ENCODE results near the gene ENDOV. TPM values are rescaled to one million over a fixed set of nuclear protein-coding genes. Genes with fewer than 3 reads are reported as not detected.
A peak's percentile ranks its signal among the peaks of the same experiment; 100 is the strongest.

ENDOV gene
- total and polyA plus RNA-seq, 8 donors, result 18.8 to 49.9 (median 40.6) TPM

DNA sequence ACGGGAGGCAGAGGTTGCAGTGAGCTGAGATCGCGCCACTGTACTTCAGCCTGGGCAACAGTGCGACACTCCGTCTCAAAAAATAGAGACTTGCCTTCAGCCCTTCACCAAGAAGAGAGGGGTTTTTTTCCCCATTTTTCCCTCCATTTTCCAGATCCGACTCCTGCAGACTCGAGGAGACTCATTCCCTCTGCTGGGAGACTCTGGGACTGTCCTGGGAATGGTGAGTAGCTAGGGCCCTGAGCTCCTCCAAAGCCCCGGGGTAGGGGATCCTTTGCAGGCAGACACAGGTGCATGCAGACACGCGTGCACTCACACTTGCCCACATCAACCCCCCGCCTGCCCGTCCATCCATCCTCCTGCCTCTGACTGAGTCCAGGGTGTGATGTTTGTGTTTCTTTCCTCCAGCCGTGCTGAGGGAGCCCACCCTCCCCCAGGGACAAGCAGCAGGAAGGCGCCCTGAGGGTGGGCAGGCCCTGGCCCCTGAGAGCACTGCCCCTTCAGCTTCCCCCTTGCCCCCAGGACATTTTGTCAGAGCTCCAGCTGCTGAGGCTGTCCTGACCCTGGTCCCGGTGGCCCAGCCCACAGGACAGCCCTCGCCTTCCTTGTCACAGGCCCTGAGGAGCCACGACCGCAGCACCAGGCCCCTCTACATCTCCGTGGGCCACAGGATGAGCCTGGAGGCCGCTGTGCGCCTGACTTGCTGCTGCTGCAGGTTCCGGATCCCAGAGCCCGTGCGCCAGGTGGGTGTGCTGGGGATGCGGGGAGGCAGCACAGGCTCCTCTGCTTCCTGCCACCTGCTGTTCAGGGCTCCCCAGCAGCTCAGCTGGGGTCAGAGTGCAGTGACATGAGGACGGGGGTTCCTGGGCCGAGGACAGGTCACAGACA lies 10.2 kb downstream of the ENDOV start:
- TF ChIP-seq, protein P1, sequence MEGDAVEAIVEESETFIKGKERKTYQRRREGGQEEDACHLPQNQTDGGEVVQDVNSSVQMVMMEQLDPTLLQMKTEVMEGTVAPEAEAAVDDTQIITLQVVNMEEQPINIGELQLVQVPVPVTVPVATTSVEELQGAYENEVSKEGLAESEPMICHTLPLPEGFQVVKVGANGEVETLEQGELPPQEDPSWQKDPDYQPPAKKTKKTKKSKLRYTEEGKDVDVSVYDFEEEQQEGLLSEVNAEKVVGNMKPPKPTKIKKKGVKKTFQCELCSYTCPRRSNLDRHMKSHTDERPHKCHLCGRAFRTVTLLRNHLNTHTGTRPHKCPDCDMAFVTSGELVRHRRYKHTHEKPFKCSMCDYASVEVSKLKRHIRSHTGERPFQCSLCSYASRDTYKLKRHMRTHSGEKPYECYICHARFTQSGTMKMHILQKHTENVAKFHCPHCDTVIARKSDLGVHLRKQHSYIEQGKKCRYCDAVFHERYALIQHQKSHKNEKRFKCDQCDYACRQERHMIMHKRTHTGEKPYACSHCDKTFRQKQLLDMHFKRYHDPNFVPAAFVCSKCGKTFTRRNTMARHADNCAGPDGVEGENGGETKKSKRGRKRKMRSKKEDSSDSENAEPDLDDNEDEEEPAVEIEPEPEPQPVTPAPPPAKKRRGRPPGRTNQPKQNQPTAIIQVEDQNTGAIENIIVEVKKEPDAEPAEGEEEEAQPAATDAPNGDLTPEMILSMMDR (IDR thresholded peaks at IDR 0.05), result no peak
- ATAC-seq (no peak), DNase-seq (peak in 1 of 4 donors; percentile 64)
- Histone ChIP-seq H3K36me3 (peaks cover 0 to 6% of the 10 kb centered on the region in 2 donors), H3K27me3 (no peaks in the 10 kb centered on the region), H3K4me1 (peaks cover 0 to 12% of the 10 kb centered on the region in 2 donors), H3K4me3 (no peak overlapping the region), H3K9me3 (no peaks in the 10 kb centered on the region), H3K27ac (no peak overlapping the region)
- intact Hi-C loops (cut with DNase I), result loop anchor here in 1 of 2 donors (5.0 to 10.0 kb wide), 2 partner anchors 150 to 557 kb away; no protein-coding TSS in a partner anchor

GRCh38 chr17:80425835-80426426 lies 11.0 kb downstream of the ENDOV start:
- H3K36me3 ChIP-seq, result peaks cover 0 to 6% of the 10 kb centered on the region in 2 donors
- H3K27ac ChIP-seq, result no peak overlapping the region
- DNase-seq, result peak in 1 of 4 donors; percentile 49
- H3K27me3 ChIP-seq, result no peaks in the 10 kb centered on the region
- H3K9me3 ChIP-seq, result no peaks in the 10 kb centered on the region
- no peak for ATAC-seq
- H3K4me1 ChIP-seq, result peaks cover 0 to 12% of the 10 kb centered on the region in 2 donors
- no peak overlapping the region for H3K4me3 ChIP-seq
- intact Hi-C loops (cut with DNase I), result loop anchor here in 1 of 2 donors (5.0 to 10.0 kb wide), 2 partner anchors 149 to 556 kb away; no protein-coding TSS in a partner anchor
- TF ChIP-seq, protein P1 (IDR thresholded peaks at IDR 0.05), result no peak

- intact Hi-C loops (cut with DNase I), result loop anchor here in 1 of 2 donors (5.0 to 10.0 kb wide), 2 partner anchors 148 to 556 kb away; no protein-coding TSS in a partner anchor
- H3K27me3 ChIP-seq, result no peaks in the 10 kb centered on the region
- DNase-seq, result peak; percentile 43 to 96 (median 70)
- peaks cover 0 to 6% of the 10 kb centered on the region in 2 donors for H3K36me3 ChIP-seq
- no peaks in the 10 kb centered on the region for H3K9me3 ChIP-seq
- H3K4me1 ChIP-seq, result peaks cover 0 to 12% of the 10 kb centered on the region in 2 donors
- H3K4me3 ChIP-seq, result no peak overlapping the region
- ATAC-seq, result peak; percentile 96
- TF ChIP-seq, protein P1 (IDR thresholded peaks at IDR 0.05), result peak; percentile 93 to 99
- H3K27ac ChIP-seq, result no peak overlapping the region
These were observed 11.8 kb downstream of the ENDOV start for GRCh38 chr17:80426671-80427326.

DNA sequence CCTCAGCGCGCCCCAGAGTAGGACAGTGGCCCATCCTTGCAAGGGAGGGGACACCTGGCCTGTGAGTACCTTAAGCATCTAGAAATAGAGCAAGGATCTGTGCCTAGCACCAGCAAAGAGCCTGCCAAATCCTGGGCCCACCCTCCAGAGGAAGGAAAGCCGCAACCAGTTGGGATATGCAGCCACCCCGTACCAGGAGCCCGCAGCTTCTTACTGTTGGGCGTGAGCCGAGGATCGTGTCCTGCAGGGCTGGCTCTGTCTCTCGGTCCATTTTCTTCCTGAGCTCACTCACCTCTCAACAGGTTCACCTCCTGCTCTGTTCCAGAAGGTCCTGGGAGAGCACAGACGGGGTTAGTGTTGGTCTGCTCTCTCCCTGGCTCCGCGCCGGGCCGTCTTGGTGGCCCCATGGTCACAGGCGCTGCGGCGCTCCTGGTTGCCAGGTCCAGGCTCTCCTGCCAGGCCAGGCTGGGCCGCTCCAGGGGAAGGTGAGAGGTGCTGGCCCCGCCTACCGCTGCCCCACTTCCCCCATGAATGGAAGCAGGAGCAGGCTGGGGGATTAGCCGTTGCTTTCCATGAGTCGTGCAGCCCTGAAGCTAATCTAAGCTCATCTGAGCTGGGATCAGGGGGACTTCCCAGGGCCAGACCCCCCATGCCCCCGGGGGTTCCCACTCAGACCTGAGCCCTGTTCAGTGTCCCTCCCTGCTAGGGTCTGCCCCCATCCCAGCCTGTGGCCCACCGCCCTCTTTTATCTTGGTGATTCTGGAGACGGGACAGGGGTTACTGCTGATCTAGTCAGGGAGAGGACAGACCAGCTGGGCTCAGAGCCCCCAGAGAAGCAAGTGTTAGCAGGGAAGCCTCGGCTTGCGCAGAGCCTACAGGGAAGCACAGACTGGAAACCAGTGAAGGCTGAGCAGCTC lies 12.7 kb downstream of the ENDOV start:
- no peak for ATAC-seq
- TF ChIP-seq, protein P1 (IDR thresholded peaks at IDR 0.05), result no peak
- intact Hi-C loops (cut with DNase I), result loop anchor here in 1 of 2 donors (5.0 to 10.0 kb wide), 2 partner anchors 147 to 555 kb away; no protein-coding TSS in a partner anchor

More for the DNA sequence above, 12.7 kb downstream of the ENDOV start:
- H3K4me1 ChIP-seq, result peaks cover 0 to 12% of the 10 kb centered on the region in 2 donors
- H3K9me3 ChIP-seq, result no peaks in the 10 kb centered on the region
- peaks cover 0 to 6% of the 10 kb centered on the region in 2 donors for H3K36me3 ChIP-seq
- H3K4me3 ChIP-seq, result no peak overlapping the region
- no peaks in the 10 kb centered on the region for H3K27me3 ChIP-seq
- peak in 1 of 4 donors; percentile 74 for DNase-seq
- H3K27ac ChIP-seq, result no peak overlapping the region

Data from left lung (tissue), 10 donors.